ENCODE data around the gene RFWD3. TPM values are rescaled to one million over a fixed set of nuclear protein-coding genes. Genes with fewer than 3 reads are reported as not detected.
A peak's percentile ranks its signal among the peaks of the same experiment; 100 is the strongest.

RFWD3 gene
- total RNA-seq, 6 experiments from 2014 or later = 5.4 to 10.3 (median 7.3) TPM

GRCh38 chr16:74700116-74700437, 33.4 kb upstream of the RFWD3 start:
- peak overlapping the region; percentile 74 to 87 (median 77) for H3K4me3 ChIP-seq
- intact Hi-C loops (cut with DNase I) = no loop called here
- TF ChIP-seq POLR2A (IDR thresholded peaks at IDR 0.05) (no peak), CTCF (IDR thresholded peaks at IDR 0.05) (no peak)
- no peaks in the 10 kb centered on the region for H3K9me3 ChIP-seq
- peaks cover 0 to 23% (median 7%) of the 10 kb centered on the region in 4 donors for H3K4me1 ChIP-seq
- ATAC-seq (peak; percentile 46 to 51 (median 48)), DNase-seq (peak; percentile 49 to 64 (median 57))
- H3K27me3 ChIP-seq = no peaks in the 10 kb centered on the region
- WGBS (ENCODE audit: insufficient coverage, low coverage, low lambda C conversion rate, missing lambda C conversion rate) = 26% methylated on average over 9 of the region's 16 CpGs
- H3K36me3 ChIP-seq = peaks cover 0 to 5% (median 2%) of the 10 kb centered on the region in 4 donors
- H3K27ac ChIP-seq = peak overlapping the region; percentile 85 to 92 (median 86)

- no peaks in the 10 kb centered on the region for H3K9me3 ChIP-seq
- DNase-seq = peak in 1 of 3 donors; percentile 24
- TF ChIP-seq CTCF (IDR thresholded peaks at IDR 0.05) = no peak
- no peak for TF ChIP-seq POLR2A (IDR thresholded peaks at IDR 0.05)
- H3K27me3 ChIP-seq = no peaks in the 10 kb centered on the region
- peaks cover 0 to 7% (median 2%) of the 10 kb centered on the region in 4 donors for H3K36me3 ChIP-seq
- intact Hi-C loops (cut with DNase I) = no loop called here
- ATAC-seq = no peak
- H3K27ac ChIP-seq = peak overlapping the region; percentile 85 to 92 (median 86)
- 50% methylated on average over 3 of the region's 4 CpGs for WGBS (ENCODE audit: insufficient coverage, low coverage, low lambda C conversion rate, missing lambda C conversion rate)
- H3K4me1 ChIP-seq = peaks cover 0 to 23% (median 7%) of the 10 kb centered on the region in 4 donors
- peak overlapping the region; percentile 74 to 87 (median 77) for H3K4me3 ChIP-seq
Observed at GRCh38 chr16:74699666-74700065, 33.0 kb upstream of the RFWD3 start.

- Histone ChIP-seq H3K27me3 (no peaks in the 10 kb centered on the region), H3K27ac (peak overlapping the region; percentile 20 to 54 (median 28)), H3K36me3 (peaks cover 0 to 10% (median 2%) of the 10 kb centered on the region in 4 donors), H3K9me3 (no peaks in the 10 kb centered on the region), H3K4me1 (peaks cover 0 to 23% (median 7%) of the 10 kb centered on the region in 4 donors), H3K4me3 (peak overlapping the region in 1 of 3 donors; percentile 10)
- intact Hi-C loops (cut with DNase I) = no loop called here
- ATAC-seq = peak in 3 of 4 donors; percentile 9 to 43 (median 31)
- TF ChIP-seq POLR2A (IDR thresholded peaks at IDR 0.05) (no peak), CTCF (IDR thresholded peaks at IDR 0.05) (no peak)
- no peak for DNase-seq
- 17% methylated on average over 4 of the region's 4 CpGs for WGBS (ENCODE audit: insufficient coverage, low coverage, low lambda C conversion rate, missing lambda C conversion rate)
Observed at GRCh38 chr16:74698222-74698621, 31.5 kb upstream of the RFWD3 start.

- TF ChIP-seq CTCF (IDR thresholded peaks at IDR 0.05) (no peak), POLR2A (IDR thresholded peaks at IDR 0.05) (peak; percentile 67)
- Histone ChIP-seq H3K36me3 (peaks cover 0 to 28% (median 2%) of the 10 kb centered on the region in 4 donors), H3K9me3 (no peaks in the 10 kb centered on the region), H3K27ac (peak overlapping the region in 2 of 3 donors; percentile 57 to 79), H3K4me1 (peaks cover 0 to 17% (median 7%) of the 10 kb centered on the region in 4 donors), H3K27me3 (no peaks in the 10 kb centered on the region), H3K4me3 (peak overlapping the region; percentile 19 to 52 (median 35))
- ATAC-seq (peak; percentile 83 to 93 (median 91)), DNase-seq (peak; percentile 78 to 91 (median 86))
- intact Hi-C loops (cut with DNase I) = no loop called here
- 43% methylated on average over 14 of the region's 19 CpGs for WGBS (ENCODE audit: insufficient coverage, low coverage, low lambda C conversion rate, missing lambda C conversion rate)
Observed at GRCh38 chr16:74695450-74696422, 29.1 kb upstream of the RFWD3 start.

Data from right lobe of liver (tissue), 6 donors.